Measurements from ENCODE around the gene PKDREJ.

PKDREJ gene

DNA sequence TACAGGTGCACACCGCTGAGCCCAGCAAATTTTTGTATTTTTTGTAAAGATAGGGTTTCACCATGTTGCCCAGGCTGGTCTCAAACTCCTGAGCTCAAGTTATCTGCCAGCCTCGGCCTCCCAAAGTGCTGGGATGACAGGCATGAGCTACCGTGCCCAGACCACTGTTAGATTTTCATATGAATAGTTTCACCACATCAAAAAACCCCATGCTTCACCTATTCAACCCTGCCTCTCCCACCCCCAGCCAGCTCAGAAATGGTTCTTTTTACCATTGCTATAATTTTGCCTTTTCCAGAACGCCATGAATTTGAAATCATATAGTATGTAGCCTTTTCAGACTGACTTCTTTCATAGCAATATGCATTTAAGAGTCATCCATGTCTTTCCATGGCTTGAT is 50.9 kb downstream of the PKDREJ start:
- Mint-ChIP-seq H3K27ac (ENCODE audit: low read depth) (no peak overlapping the region), H3K36me3 (ENCODE audit: insufficient read depth) (peaks cover 24% of the 10 kb centered on the region), H3K27me3 (no peaks in the 10 kb centered on the region), H3K9me3 (peaks cover 14% of the 10 kb centered on the region), H3K4me3 (no peak overlapping the region), H3K4me1 (peaks cover 7% of the 10 kb centered on the region)
- DNase-seq (ENCODE audit: low spot score in 2 of 2): no peak
- ATAC-seq (replicated peaks; ENCODE audit: extremely low read depth, poor library complexity, severe bottlenecking): no peak

DNA sequence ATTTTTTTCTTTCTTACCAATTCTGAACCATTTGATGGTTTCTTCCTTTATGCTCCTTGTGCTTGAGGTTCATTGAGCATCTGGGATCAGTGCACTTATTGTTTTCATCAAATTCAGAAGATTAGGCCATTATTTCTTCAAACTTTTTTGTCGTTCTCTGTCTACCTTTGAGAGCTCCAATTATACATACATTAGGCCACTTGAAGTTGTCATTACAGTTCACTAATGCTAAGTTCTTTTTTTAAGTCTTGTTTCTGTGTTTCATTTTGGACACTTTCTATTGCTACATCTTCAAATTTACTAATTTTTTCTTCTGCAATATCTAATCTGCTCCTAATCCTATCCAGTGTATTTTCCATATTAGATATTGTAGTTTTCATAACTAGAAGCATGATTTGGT is 53.9 kb downstream of the PKDREJ start:
- Mint-ChIP-seq H3K27me3 (no peaks in the 10 kb centered on the region), H3K4me3 (no peak overlapping the region), H3K4me1 (peaks cover 6% of the 10 kb centered on the region), H3K9me3 (peaks cover 14% of the 10 kb centered on the region), H3K27ac (ENCODE audit: low read depth) (no peak overlapping the region), H3K36me3 (ENCODE audit: insufficient read depth) (peaks cover 24% of the 10 kb centered on the region)
- ATAC-seq (replicated peaks; ENCODE audit: extremely low read depth, poor library complexity, severe bottlenecking): no peak
- no peak for DNase-seq (ENCODE audit: low spot score in 2 of 2)

All from central memory CD8-positive, alpha-beta T cell (primary cell).